Globus pallidus (tissue), 1 donor: Measurements from ENCODE around the gene KRTDAP.

ENCODE experiments used
- DNase-seq: peaks from one replicate; pipeline ENCODE4 v3.0.0-alpha.2; 2015; ENCODE audit warnings: low spot score

Gene KRTDAP

GRCh38 chr19:35451338-35452096, 38.7 kb downstream of the KRTDAP start:
- DNase-seq, result no peak

- no peak for DNase-seq
Observed at GRCh38 chr19:35449359-35450043, 40.8 kb downstream of the KRTDAP start.

GRCh38 chr19:35447606-35448469, 42.4 kb downstream of the KRTDAP start, which contains the start of gene FFAR2:
Gene FFAR2, plus strand, starts transcription at chr19:35448257. Its CDS starts 1,458 bp downstream, at chr19:35449715.
- no peak for DNase-seq

- no peak for DNase-seq
Observed at GRCh38 chr19:35445826-35446593, 44.3 kb downstream of the KRTDAP start.

- DNase-seq, result no peak
Observed at GRCh38 chr19:35444735-35445134, 45.5 kb downstream of the KRTDAP start.

GRCh38 chr19:35442091-35442490, 48.2 kb downstream of the KRTDAP start:
- DNase-seq, result no peak

GRCh38 chr19:35439921-35440320, 50.3 kb downstream of the KRTDAP start:
- no peak for DNase-seq

- no peak for DNase-seq
Observed at GRCh38 chr19:35438527-35438926, 51.7 kb downstream of the KRTDAP start.

- no peak for DNase-seq
Observed at GRCh38 chr19:35438096-35438495, 52.2 kb downstream of the KRTDAP start.

GRCh38 chr19:35437406-35437951, 52.8 kb downstream of the KRTDAP start:
- no peak for DNase-seq
